ENCODE measurements around the gene TBL1X.

The TBL1X gene

GRCh38 chrX:9638871-9639270, 174.0 kb downstream of the TBL1X start:
- no peak for DNase-seq

GRCh38 chrX:9642270-9642995, 177.6 kb downstream of the TBL1X start:
- no peak for DNase-seq

- DNase-seq, result no peak
These were observed 178.9 kb downstream of the TBL1X start for GRCh38 chrX:9643807-9644206.

DNA sequence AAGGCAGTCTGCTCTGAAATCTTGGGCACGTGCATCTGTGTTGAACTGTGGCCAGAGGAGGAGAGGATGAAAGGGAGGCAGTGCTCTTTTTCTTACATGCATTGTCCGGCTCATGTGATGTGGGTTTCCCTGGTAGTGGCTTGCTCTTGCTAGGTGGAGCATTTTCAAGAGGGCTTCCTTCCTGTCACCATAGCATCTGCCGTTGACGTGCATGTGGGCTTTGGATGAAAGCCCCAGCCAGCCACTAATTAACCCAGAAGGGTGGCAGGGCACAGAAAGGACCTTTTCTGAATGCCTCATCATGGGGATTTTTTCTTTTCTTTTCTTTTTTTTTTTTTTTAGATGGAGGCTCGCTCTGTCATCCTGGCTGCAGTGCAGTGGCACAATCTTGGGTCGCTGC, 179.5 kb downstream of the TBL1X start:
- DNase-seq, result peak; percentile 22

- no peak for DNase-seq
These were observed 181.8 kb downstream of the TBL1X start for GRCh38 chrX:9646471-9647224.

DNA sequence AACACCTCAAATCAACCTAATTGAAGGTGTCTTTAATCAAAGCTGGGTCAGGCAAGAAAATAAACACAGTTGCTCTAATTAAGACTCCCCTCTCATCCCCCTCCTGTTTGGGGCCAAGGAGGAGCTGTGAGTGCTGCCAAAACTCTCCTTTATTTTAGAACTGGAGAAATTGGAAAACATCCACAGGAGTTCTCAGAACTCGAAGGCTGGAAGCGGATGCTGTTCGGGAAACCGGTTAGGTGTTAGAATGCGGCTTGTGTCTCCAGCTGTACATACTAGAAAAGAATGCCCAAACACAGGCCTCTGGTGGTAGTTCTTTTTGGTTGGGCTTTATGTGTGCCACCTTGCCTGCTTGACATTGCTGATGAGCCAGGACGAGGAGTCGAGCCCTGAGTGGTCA, 182.6 kb downstream of the TBL1X start:
- no peak for DNase-seq

GRCh38 chrX:9650091-9650490, 185.2 kb downstream of the TBL1X start:
- no peak for DNase-seq

GRCh38 chrX:9651737-9652136, 186.9 kb downstream of the TBL1X start:
- DNase-seq, result no peak

- DNase-seq, result no peak
These were observed 190.1 kb downstream of the TBL1X start for GRCh38 chrX:9654929-9655328.

DNA sequence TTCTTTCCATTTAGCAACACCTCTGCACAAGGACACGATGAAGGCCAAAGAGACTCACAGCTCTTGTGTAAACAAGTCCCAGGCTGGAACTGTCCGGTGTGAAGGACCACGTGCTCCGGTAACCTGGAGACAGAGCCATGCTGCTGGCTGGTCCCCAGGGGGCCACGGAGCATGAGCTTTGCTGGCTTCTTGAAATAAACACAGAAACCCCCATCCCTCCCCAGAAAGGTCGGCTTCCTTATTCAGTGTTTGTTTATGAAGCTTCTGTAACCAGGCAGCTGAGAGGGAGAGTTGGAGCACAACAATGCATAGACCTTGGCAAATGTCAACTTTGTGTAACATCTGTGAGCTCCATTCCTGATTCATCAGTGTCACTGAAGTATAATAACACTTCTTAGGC, 191.4 kb downstream of the TBL1X start:
- DNase-seq, result no peak

DNA sequence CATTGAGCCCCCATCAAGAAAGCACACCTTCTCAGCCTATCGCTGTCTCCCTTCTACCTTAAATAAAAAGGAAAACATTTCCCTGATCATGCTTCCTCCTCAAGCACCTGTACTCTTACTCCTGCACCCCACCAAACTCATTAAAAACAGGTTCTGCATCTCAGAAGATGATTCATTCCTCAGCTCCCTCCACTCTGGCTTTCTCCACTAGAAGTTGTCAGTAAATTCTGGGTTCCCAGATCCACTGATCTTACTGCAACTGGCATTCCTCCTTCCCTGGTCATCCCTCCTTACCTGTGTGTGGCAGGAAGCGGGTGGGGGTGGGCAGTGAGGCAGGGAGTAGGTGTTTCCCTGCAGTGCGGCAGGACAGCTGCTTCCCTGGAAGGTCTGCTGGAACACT, 192.0 kb downstream of the TBL1X start:
- no peak for DNase-seq

DNA sequence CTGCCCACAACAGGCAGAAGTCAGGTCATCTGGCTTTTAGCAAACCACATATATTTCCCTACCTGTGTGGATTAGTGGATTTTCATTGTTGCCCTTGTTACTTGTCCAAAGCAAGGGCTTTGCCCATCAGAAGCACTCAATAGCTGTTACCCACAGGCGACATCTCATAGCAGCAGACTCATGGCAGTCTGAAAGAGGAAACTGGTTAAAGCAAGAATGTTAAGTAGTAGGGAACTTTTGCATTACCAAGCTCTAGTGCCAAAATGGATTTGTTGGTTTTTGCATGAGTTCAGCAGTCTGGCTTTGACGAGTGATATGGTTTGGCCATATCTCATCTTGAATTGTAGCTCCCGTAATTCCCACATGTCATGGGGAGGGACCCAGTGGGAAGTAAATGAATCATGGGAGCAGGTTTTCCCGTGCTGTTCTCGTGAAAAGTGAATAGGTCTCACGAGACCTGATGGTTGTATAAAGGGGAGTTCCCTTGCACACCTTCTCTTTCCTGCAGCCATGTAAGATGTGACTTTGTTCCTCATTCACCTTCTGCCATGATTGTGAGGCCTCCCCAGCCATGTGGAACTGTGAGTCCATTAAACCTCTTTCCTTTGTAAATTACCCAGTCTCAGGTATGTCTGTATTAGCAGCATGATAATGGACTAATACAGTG, 192.9 kb downstream of the TBL1X start:
- DNase-seq, result no peak

DNA sequence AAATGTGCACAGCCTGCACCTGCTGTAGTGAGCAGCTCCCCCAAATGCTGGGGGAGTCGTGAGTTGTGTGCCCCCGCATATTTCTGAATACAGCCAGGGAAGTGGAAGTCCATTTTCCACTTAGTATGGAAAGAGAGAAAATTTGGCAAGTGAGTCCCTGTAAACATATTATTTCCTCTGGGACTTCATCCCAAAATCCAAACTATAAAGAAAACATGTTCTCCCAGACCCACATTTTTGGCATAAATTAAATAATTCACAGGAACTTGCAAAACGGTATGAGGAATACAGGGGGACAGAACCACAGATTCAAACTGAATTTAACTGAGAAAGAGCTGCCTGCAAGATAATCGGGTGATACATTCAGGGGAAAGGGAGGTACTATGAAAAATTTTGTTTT, 193.6 kb downstream of the TBL1X start:
- DNase-seq, result no peak

DNA sequence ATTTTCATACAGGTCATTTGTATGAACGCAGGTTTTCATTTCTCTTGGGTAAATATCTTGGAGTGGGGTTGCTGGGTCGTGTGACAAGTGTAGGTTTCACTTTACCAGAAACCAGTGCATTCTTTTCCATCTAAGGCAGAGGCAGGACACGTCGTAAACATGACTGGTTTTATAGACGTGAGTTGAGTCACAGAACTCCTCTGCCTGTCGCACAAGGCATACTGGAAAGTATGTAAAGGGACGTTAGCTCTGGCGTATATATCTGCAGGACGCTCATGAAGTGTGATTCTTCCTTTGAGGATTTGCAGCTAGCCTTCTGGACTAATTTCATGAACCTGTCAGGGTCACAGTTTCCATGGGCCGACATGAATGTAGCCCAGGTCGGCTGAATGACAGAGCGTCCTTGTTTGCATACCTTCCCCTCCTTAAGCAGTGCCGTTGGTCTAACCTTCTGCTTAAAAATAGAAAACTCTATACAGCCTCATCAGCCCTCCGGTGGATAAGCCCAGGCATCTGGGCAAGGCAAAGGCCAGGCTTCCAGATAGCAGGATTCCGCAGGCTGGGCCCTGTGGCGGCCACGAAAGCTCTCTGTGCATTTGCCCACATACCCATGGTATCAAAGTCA, 194.8 kb downstream of the TBL1X start:
- DNase-seq, result no peak

- DNase-seq, result no peak
These were observed 197.3 kb downstream of the TBL1X start for GRCh38 chrX:9662148-9662547.

- no peak for DNase-seq
These were observed 198.4 kb downstream of the TBL1X start for GRCh38 chrX:9663216-9663615.

DNA sequence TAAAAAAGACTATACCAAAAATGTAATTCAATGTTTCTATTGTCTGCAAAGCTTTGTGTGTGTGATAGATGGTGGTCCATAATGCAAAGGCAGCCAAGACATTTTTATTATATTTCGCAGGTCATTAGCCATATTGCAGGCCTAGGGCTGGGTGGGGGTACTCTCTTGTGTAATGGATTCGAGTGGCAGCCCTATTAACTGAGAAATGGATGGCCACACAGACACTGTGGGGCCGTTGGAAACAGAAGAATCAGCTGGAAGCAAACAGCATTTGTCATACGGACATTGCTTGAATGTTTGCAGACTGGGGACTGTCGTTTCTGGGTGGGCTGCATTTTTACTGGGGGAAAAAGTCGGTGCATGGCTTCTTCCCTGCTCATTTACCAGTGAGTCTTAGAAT, 199.4 kb downstream of the TBL1X start:
- DNase-seq, result no peak

- no peak for DNase-seq
These were observed 200.3 kb downstream of the TBL1X start for GRCh38 chrX:9665113-9665512.

DNA sequence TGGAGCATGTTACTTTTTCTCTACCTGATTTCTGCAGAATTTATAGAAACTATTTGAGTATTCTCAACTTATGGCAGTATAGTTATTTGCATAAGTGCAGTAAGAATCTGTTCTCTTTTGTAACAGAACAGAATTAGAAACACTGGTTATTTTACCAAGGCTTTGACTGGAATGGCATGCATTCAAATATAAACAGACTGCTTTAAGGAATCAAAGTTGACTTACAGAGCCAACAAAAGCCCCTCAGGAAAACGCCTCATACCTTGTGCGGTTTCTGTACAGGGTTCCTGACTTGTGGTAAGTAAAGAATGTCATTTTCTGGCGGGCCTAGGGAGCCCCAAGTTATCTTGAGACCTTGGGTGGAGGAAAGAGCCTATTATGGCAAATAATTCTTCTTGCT, 203.7 kb downstream of the TBL1X start:
- DNase-seq, result no peak

DNA sequence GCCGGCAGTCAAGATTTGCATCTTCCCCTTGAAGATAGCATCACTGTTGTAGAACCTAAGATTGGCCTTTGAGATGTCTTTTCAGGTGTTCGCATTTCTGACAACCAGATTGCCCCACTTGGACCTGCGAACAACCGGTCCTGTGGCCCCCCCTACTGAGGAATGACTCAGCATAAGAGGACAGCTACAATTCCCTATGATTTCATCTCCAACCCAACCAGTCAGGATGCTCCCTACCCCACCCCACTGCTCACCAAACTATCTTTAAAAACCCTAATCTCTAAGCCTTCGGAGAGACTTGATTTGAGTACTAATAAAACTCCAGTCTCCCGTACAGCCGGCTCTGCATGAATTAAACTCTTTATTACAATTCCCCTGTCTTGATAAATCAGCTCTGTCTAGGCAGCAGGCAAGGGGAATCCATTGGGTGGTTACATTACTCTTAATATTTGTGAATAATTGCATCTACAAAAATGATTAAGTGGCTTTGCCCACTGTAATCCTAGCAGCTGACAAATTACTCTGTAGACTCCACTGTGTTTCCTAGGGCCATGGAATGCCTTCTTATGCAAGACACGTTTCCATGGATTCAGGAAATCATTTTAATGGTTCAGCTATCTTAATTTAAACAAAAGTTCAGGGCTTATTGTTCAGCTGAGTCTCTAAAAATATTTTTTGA, 205.4 kb downstream of the TBL1X start:
- DNase-seq, result no peak

DNA sequence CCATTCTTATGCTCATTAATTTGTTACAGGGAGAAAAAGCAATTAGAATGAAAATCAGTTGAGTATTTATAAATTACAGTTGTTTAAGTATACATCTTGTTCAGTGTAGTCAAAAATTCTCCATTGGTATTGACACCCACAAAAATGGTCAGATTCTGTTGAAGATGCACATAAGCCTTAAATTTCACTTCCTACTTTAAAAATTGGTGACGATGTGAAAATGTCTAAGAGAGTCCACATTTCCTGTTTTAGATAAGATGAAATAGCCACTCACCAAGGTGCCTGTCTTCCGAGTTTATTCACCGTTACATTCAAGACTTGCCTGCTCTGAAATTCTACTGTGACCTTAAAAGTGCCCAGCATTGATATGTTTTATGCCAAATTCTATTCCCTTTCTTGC, 207.1 kb downstream of the TBL1X start:
- no peak for DNase-seq

DNA sequence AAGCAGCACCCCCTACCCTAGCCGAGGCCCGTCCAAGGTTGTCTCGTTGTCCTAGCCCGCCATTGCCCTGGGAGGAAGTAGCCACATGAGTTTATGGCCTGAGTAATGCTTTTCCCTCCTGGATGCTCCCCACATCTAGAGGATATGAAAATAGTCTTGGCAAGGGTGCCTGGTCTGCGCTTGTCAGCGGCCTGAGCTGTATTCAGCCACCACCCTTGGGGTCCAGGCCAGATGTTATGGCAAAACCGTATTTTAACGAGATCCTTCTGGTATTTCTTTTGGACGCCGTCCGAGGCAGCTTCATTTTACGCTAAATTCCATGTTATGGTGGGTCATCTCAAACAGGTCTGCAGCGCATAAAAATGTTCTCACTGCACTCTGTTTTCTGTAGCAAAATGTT, 211.4 kb downstream of the TBL1X start:
- no peak for DNase-seq

DNA sequence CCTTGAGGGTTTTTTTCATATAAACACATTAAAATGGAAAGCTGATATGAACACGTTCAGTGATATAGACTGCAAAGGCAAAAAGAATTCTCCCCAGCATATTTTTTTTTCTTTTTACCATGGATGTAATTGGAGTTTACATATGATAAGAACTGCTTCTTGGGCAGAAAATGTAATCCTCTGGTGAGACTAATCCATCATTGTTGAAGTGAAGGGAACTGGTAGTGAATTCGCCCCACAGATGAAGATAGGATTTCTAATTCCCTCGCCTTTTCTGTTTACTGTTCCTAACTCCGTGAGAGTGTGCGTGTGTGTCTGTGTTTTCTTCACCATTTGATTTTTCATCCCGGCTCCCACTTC, 211.9 kb downstream of the TBL1X start:
- no peak for DNase-seq

Measured in CD4-positive, alpha-beta T cell treated with Interleukin-17A for 4 hours (primary cell).